Kasumi-1 (cell line): ENCODE data around the gene RASGRP4.
"Not testable (repeated sequence)": the region's sequence is repeated elsewhere in the genome, so short reads cannot be mapped to it uniquely, and the experiment has no call there.

Experiments used
- DNase-seq, 2 experiments: peaks; one replicate each; lab custom pipeline; 2025; lab: John Stamatoyannopoulos, UW

Gene RASGRP4

GRCh38 chr19:38425810-38426466, at the start of gene RASGRP4:
Gene RASGRP4 (minus strand): TSS chr19:38426219. CDS start chr19:38426091, 128 bp downstream.
- DNase-seq: peak; percentile 86 to 89

- no peak for DNase-seq
Observed at GRCh38 chr19:38475176-38475575, 49.2 kb upstream of the RASGRP4 start.

- DNase-seq: no peak
Observed at GRCh38 chr19:38473201-38473600, 47.2 kb upstream of the RASGRP4 start.

- not testable (repeated sequence) for DNase-seq
Observed at GRCh38 chr19:38472725-38473124, 46.7 kb upstream of the RASGRP4 start.

- DNase-seq: no peak
Observed at GRCh38 chr19:38470788-38471480, 44.9 kb upstream of the RASGRP4 start.

GRCh38 chr19:38469151-38469550, 43.1 kb upstream of the RASGRP4 start:
- DNase-seq: no peak

- DNase-seq: no peak
Observed at GRCh38 chr19:38467541-38468525, 41.8 kb upstream of the RASGRP4 start.

- no peak for DNase-seq
Observed at GRCh38 chr19:38466050-38466449, 40.0 kb upstream of the RASGRP4 start.

GRCh38 chr19:38464421-38465082, 38.5 kb upstream of the RASGRP4 start:
- no peak for DNase-seq

- DNase-seq: no peak
Observed at GRCh38 chr19:38463365-38463764, 37.3 kb upstream of the RASGRP4 start.

- no peak for DNase-seq
Observed at GRCh38 chr19:38458991-38459390, 33.0 kb upstream of the RASGRP4 start.

- DNase-seq: no peak
Observed at GRCh38 chr19:38457690-38458405, 31.8 kb upstream of the RASGRP4 start.

- DNase-seq: no peak
Observed at GRCh38 chr19:38457202-38457601, 31.2 kb upstream of the RASGRP4 start.

GRCh38 chr19:38455031-38455430, 29.0 kb upstream of the RASGRP4 start:
- peak; percentile 19 to 40 for DNase-seq

GRCh38 chr19:38453596-38453995, 27.6 kb upstream of the RASGRP4 start:
- no peak for DNase-seq

GRCh38 chr19:38452430-38453366, 26.7 kb upstream of the RASGRP4 start:
- no peak for DNase-seq

GRCh38 chr19:38451629-38452028, 25.6 kb upstream of the RASGRP4 start:
- no peak for DNase-seq

- no peak for DNase-seq
Observed at GRCh38 chr19:38451036-38451435, 25.0 kb upstream of the RASGRP4 start.

- DNase-seq: no peak
Observed at GRCh38 chr19:38449518-38449917, 23.5 kb upstream of the RASGRP4 start.

- DNase-seq: no peak
Observed at GRCh38 chr19:38448225-38448624, 22.2 kb upstream of the RASGRP4 start.
